Measurements from ENCODE around the gene RGS9.

The RGS9 gene

DNA sequence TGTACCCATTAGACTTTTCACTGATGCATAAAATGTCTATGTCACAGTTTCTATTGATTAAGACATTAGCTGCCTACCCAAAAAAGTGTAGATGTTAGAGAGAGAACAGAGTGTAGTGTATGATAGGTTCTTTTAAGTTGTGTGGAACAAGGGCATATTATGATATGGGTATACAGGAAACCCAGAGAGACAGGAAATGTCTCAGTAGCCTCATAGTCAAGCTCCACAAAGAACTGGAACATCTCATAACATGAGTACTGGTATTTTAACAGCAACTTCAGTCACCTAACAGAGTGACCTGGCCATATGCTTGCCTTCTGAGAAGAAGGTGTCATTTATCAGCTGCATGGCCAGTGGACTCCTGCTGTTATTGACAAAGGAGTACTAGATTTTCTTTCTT lies 128.1 kb downstream of the RGS9 start:
- DNase-seq: no peak

DNA sequence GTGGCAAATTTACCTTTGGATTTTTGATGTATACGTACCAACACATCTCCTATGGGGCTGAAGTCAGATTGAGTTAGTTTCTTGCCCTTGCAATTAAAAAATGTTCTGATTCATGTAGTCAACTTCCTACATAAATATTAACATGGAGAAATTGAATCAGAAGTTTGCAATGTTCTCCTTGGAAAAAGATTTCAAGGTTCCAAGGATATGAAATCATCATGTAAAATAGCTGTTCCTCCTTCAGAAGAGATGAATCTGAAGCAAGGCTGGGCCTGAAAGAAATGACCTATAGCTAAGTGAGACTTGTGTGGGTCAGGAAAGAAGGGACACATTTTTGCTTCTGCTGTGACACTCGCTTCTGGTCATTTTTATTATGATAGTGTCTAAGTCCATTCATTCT lies 131.7 kb downstream of the RGS9 start:
- DNase-seq: no peak

DNA sequence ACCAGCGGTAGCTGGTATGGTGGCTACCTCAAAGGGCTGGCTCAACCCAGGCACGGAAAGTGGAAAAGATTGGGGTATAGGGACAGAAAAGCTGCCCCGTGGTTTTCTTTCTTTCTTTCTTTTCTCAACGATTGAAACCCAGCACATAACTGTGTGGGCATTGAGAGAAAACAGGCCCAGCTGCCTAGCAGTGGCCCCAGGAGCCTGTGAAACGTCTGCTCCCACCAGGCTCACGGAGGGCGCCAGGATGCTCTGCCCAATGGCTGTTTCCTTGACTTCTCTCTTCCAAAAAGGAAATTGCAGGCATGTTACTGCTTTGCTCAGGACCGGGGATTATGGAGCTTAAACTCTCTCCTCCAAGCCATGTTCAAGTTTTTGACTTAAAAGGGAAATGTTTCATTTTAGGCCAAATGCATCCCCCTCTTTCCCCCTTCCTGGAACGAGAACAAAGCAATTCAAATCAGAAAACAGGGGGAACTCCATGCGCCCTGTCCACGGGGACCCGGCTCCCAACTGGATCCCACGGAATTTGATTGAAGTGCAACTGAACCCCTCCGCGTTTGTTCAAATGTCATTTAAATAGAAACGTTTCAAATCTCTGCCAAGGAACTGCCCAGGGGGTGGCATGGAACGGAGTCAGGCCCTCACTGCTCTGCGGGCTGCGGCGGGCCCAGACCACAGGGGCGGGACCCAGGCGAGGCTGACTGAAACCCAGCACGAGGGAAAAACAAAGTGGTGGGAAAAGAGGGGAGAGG lies 133.5 kb downstream of the RGS9 start:
- DNase-seq: no peak

GRCh38 chr17:65271296-65271695 lies 134.1 kb downstream of the RGS9 start:
- no peak for DNase-seq

Measured in stimulated activated CD4-positive, alpha-beta T cell treated with anti-CD3 and anti-CD28 coated beads, Interleukin-4, amount 100 ng/mL, for 1 hour (primary cell).